ENCODE data around the gene DUSP22. TPM values are rescaled to one million over a fixed set of nuclear protein-coding genes. Genes with fewer than 3 reads are reported as not detected.
"Not testable (repeated sequence)": the region's sequence is repeated elsewhere in the genome, so short reads cannot be mapped to it uniquely, and the experiment has no call there.

Gene DUSP22
- total RNA-seq, 1 donor from 2014 or later = 24.3 TPM

DNA sequence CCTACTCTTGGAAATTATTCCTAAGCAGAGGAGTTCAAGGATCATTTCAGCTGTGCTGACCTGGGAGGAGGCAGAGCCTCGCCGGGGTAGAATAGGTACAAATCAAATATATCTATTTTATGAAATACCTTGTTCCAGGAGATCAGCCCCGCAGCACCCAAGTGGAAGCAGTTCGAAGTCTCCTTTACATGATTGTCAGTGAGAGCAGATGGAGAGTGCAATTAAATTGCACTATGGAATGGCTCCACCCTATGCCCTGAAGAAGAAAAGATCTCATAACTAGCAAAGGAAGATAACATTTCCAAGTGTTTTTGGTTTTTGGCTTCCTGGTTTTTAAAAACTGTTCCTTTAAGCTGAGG, 31.4 kb downstream of the DUSP22 start:
- intact Hi-C loops (cut with micrococcal nuclease) = no loop called here

DNA sequence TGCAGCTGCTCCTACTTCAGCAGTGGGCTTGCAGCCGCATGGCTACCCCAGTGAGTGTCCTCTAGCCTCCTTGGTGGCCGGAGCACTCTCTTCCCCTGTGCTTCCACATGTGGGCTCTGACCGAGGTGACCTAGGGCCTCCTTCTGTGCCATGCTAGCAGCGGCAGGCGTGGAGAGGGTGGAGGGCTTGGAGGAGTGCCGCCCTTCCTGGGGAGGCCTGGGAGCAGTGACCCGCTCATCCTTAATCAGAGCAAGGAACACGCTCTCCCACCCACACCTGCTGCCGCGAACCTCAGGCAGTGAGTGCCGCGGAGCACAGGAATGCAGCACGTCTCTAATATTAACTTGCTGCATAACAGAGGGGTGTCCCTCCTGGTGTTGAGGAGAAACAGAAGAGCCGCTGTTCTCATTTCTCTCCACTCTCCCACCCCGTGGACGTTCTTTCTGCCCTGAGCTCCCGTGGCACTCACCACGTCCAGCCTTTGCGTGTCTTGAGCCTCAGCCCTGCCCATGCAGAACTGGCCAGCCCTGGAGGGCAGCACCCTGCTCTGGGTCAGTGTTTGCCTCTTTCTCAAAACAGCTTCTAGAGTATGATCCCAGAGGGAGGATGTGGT, 31.9 kb downstream of the DUSP22 start:
- intact Hi-C loops (cut with micrococcal nuclease) = no loop called here

DNA sequence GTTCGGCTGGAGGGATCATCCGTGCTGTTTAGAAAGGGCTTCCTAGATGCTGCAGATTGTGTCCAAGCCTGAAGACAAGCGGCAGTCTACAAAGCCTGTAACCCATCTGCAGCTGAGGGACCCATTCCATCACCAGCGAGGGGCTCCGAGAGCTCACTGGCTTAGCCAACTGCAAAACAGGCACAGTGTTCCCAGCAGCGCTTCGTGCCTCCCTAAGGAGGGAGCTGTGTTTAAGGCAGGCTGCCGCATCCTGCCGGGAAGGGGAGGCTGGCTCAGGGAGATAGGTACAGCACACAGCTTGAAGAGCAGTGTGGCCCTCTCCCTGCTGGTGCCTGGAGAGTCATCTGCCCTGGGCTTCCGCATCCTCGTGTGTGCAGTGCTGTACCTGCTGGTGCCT, 32.4 kb downstream of the DUSP22 start:
- intact Hi-C loops (cut with micrococcal nuclease) = no loop called here

DNA sequence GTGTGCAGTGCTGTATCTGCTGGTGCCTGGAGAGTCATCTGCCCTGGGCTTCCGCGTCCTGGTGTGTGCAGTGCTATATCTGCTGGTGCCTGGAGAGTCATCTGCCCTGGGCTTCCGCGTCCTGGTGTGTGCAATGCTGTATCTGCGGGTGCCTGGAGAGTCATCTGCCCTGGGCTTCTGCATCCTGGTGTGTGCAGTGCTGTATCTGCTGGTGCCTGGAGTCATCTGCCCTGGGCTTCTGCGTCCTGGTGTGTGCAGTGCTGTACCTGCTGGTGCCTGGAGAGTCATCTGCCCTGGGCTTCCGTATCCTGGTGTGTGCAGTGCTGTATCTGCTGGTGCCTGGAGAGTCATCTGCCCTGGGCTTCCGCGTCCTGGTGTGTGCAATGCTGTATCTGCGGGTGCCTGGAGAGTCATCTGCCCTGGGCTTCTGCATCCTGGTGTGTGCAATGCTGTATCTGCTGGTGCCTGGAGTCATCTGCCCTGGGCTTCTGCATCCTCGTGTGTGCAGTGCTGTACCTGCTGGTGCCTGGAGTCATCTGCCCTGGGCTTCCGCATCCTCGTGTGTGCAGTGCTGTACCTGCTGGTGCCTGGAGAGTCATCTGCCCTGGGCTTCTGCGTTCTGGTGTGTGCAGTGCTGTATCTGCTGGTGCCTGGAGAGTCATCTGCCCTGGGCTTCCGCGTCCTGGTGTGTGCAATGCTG, 33.0 kb downstream of the DUSP22 start:
- intact Hi-C loops (cut with micrococcal nuclease) = not testable (repeated sequence)

DNA sequence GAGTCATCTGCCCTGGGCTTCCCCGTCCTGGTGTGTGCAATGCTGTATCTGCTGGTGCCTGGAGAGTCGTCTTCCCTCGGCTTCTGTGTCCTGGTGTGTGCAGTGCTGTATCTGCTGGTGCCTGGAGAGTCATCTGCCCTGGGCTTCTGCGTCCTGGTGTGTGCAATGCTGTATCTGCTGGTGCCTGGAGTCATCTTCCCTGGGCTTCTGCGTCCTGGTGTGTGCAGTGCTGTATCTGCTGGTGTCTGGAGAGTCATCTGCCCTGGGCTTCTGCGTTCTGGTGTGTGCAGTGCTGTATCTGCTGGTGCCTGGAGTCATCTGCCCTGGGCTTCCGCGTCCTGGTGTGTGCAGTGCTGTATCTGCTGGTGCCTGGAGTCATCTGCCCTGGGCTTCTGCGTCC, 33.8 kb downstream of the DUSP22 start:
- intact Hi-C loops (cut with micrococcal nuclease) = not testable (repeated sequence)

DNA sequence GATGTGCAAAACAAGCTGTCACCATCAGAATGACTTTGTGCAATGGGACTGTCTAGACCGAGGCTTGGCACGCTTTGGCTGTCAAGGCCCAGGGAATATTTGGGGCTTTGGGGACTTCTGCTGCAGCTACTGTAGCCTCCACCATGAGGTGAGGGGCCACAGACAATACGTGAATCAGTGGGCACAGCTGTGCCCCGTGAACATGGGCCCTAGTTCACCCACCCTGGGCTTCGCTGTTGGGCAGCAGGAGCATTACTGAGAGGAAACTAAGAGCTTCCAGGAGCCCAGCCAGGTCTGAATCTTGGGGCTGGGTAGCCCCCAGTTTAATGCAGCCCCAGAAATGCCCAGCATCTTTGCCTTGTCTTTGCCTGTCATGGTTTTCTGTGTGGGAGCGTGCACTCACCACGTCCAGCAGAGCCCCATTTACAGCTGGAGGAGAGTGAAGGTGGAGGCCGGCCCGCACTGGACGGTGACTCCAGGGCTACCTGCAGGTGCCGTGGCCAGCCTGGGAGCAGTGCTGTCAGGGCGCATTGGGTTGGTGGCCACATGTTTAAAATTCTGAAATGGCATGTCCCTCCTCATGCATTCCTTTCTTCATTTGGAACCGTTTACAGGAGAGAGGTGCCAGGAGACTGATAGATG, 34.7 kb downstream of the DUSP22 start:
- intact Hi-C loops (cut with micrococcal nuclease) = no loop called here

DNA sequence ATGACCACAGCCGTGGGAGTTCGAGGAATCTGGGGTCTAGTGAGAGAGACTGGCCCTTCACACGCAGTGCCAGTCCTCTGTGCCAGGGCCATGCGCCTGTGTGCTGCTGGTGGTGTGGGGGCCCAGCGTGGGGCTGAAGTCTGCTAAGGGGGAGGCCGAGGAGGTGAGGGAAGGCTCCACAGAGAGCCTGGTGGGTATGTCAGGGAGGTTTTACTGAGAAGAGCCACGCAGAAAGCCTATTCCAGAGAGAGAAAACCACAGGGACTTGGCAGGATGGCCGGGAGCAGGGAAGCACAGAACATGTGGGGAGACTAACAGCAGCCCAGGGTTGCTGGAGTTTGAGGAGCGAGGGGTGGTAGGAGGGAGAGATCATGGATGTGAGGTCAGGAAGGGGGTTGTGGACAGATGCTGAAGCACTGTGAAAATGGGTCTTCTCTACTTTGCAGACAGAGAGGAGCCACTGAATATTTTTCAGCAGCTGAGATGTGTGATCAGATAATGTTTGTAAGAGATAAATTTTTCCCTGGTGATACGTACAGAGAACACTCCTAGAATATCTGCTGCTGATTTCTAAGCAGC, 35.3 kb downstream of the DUSP22 start:
- intact Hi-C loops (cut with micrococcal nuclease) = no loop called here

DNA sequence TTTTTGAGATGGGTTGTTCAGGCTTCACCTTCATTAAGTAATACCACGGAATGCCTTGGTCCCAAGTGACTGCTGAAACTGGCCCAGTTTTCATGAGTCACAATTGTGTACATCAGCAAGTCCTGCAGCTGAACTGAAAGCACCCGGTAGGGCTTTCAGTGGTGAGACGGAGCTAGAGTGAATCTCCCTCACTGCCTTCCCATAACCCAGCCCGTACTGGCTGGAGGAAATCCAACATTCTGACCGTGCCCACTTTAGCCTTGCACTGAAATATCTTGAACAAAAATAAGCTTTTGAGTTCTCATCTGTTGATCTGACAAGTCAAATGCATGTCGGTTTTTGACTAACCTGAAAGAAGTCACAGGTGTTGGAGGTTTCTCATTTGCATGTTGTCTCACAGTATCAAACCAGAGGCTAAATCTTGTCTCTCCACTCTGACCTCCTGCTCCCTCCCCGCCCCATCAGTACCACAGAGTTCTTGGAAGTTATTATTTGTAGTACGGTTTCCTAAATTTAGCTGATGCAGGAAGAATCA, 35.9 kb downstream of the DUSP22 start:
- intact Hi-C loops (cut with micrococcal nuclease) = no loop called here

DNA sequence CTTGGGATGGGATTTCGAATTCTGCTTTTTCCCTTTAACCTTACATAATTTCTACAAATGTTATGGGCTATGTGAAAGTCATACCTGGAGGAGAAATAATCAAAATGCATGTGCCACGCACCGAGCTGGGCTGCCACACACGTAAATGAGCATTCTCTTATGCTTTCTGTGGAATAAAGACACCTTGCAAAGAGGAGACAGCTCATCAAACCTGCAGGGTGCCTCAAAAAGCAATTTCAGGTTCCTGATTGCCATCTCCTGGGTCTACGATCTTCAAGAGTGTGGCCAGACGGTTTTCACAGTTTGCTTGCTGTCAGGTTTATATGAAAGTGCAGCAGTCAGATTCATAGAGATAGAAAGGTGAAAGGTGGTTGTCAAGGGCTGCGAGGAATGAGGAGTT, 36.6 kb downstream of the DUSP22 start:
- intact Hi-C loops (cut with micrococcal nuclease) = no loop called here

DNA sequence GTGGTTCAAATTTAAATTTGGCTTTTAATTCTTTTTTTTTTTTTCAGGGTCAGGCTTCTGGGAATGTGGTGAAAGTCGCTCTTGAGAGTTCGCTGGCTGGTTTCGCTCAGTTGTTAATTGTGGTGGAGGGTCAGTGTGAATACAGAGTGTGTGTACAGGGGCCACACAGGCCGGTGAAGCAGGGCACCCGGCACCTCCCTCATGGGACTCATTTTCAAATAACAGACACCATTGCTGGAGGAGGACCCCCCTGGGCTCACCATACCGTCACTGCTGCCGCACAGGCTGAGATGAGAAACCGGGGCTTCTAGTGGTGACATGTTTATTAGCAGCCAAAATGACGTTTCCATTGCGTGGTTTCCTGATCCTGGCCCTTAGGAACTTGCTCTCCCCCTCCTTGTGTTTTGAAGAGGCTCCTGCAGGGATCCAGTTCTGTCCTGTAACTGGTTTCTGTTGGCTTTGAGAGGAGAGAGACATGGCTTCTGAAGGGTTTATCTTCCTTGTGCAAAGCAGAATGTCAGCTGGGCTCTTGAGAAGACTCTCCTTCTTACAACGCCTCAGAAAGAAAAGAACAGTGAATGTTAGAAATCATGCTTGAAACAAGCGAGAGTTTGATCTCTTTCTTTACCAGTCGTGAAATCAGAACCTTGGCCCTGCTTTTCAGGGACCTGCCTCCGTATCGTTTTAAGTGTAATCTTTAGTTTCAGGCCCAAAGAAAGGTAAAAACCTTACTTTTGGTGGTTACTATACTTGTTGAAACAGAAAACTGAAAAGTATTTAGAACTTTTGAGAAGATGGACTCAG, 37.8 kb downstream of the DUSP22 start:
- intact Hi-C loops (cut with micrococcal nuclease) = no loop called here

DNA sequence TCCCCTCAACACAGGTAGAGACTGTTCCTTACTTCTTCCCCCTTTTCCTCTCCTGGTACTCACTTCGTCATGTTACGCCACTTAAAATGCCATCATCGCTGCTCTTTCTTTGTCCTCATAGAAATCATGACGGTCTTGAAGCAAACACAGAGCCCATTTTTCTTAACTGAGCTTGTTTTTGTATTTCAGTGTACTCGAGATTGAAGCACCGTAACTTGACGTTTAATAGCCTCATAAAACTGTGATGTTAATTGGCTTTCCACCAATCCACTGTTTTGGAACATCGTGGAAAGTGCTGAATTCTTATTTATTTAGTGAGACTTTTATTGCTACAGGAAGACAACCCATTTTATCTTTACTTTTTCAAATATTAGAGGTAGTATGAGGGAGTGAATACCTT, 38.7 kb downstream of the DUSP22 start:
- intact Hi-C loops (cut with micrococcal nuclease) = no loop called here

DNA sequence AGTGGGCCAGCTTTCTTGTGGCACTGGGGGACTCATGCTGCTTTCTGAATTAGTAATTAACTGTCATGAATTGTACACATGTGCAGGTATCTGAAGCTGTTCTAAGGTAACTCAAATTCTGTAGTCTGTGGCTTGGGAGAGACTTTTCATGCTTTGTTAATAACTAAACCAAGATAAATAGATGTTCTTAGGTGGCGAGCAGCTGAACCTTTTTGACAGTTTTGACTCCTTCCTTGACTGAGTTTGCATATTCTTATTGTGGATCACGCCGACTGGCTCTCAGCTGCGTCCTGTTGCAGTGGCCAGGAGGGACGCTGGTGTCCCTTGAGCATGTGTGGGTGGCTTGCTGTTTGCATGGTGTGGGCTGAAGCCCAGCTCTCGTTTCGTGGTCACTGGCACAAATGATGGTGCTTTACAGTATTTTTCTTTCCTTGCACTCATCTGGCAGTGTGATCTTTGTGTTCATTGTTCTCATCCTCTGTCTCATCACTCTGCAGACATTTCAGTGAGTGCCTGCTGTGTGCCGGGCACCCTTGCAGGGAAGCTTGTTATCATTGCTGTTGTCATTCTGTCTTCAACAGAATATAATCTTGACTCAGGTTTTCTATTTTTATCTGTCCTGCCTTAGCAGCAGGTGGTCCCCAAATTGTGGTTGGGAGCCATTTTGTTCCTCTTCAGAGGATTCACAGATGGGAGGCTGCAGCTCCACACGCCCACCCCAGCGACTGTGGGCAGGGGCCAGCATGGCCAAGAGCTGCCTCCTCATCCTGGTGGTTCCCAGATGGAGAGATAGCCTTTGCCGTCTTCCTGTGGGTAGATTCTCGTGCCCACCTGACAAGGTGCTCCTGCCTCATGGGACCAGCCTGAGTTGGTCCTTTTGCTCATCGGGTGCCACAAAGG, 39.6 kb downstream of the DUSP22 start:
- intact Hi-C loops (cut with micrococcal nuclease) = no loop called here

DNA sequence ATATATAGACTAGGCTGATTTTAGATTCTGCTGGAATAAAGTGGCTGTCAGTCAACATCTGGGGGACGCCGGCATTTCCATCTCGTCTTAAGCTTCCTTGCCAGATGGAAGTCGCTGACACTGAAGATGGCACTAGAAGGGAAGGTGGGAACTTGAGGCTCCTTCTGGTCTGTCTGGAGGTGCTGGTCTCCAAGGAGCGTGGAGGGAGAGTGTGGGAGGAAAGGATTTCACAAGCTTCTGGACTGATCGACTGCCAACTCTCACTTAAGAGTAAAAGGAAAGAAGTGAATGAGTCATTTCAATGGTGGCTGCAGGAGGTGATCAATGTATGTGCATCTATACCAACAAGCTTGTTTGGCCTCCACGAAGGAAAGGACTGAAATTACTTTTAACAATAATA, 40.4 kb downstream of the DUSP22 start:
- intact Hi-C loops (cut with micrococcal nuclease) = no loop called here

DNA sequence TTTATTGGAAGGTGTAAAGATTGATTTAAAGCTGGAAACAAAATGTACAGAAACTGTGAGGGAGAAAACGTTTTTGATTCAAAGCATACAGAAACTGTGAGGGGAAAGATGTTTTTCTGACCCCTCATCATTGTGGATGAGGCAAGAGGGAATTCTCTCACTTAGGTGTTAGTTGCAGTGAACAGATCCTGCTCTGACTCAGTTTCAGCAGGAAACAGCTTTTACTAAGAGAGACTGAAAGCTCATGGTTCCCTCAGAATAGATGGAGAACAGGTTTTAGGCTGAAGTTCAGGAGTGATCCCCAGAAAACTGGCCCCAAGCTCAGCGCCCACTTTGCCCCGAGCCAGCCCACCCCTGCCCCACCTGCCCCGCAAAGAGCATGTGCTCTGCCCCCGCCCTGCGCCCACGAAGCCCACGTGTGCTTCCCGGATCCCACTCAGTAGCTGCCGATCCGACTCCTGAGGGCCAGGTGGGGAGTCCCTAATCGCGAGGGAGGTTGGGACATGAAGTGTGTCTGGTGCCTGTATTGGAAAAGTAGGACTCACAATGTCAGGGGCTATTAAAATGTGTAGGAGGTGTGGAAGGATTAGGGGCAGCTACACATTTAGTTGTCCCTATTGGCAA, 41.2 kb downstream of the DUSP22 start:
- intact Hi-C loops (cut with micrococcal nuclease) = no loop called here

DNA sequence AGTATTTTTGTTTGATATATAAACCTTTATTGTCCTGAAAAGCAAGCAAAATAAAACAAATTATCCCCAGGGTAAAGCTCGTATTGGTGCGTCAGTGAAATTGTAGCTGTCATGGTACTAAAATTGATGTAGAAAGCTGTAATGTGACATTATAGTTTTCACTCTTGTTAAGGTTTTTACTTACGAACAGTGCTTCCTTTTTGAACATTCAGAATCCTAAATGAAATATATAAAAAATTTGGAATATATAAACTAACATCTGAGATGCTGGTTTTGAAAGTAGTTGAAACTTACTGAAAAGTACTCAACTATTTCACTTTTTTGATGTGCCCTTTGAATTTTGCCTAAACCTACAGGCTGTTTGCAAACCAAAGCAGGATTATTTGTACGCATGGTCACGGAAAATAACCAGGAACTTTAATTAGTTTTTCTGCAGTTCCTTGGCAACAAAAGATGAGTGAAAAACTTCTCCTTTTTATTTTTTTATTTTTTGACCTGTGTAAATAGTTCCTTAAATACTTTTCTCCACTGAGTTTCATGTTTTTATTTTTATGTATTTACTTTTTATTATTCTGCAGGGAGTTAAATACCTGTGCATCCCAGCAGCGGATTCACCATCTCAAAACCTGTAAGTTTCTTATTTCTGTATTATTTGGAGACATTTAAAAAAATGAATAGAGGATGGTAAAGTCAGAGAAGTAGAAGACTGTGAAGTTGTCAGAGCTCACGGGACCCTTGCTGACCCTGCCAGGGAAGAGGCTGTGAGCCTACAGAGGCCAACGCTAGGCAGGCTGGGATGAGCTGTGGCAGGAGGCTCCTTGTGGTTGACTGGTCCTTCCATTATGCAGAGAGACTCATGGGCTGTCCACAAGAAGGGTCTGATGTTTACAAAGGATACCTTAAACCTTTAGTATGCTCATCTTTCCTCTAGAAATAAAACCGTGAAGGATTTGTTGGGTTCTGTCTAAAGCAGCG, 42.5 kb downstream of the DUSP22 start:
- intact Hi-C loops (cut with micrococcal nuclease) = loop anchor here (5.0 kb wide), 1 partner anchor 172 kb away; no protein-coding TSS in a partner anchor

DNA sequence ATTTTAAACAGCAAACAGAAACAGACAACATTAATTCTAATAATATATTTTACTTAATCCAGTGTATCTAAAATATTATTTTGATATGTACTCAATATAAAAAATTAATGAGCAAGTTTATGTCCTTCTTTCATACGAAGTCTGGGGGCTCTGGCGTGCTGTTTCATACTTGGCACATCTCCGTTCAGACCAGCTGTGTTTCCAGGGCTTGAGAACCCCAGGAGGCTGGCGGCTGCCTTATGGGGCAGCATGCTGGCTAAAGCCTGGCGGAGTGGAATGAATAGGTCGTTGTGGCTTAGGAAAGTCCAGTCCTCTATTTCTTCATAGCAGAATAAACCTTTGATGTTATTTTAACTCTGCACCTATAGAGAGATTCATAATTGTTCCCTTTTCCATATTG, 43.3 kb downstream of the DUSP22 start:
- intact Hi-C loops (cut with micrococcal nuclease) = loop anchor here (5.0 kb wide), 1 partner anchor 172 kb away; no protein-coding TSS in a partner anchor

DNA sequence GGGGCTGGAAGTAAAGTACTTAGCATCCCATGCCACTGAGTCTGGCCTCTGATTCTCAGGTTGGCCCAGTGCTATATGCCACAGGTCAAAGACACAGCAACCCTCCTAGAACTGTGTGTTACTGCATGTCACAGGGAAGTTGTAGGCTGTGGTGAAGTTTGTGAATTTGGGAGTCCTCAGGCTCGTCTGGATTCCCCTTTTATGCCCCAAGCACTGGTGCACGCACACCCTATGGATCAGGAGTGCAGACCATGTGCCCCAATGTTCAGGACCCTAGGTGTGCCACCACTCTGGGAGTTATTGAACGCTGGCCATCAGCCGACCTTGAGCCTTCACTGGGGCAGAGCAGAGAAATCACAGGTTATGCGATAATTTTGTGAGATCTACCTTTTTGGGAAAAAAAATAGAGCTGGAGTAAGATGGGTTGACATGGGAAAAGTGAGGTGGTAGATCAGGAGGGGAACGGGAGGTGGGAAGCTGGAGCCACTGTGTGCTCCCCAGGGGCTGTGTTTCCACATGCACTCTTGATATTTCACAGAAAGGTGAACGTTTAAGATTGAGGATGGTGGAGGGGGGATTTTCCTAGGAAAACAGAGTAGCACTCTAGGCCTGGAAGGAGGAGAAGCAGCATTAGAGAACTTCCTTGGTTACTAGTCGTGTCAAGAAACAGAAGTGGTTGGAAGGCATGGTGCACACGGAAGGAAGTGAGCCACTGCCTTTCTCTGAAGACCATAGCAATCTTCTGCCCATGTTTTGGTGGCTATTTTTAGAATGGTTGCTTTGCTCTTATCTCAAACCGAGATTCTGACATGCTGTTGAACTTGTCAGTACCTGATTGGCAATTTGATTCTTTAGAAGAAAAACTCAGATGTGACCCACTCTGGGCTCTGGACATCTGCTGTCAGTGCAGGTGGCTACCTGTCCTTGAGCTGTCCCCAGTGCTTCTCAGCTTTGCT, 44.1 kb downstream of the DUSP22 start:
- intact Hi-C loops (cut with micrococcal nuclease) = loop anchor here (5.0 kb wide), 1 partner anchor 171 kb away; no protein-coding TSS in a partner anchor
